IMR-90 (cell line): ENCODE results near the gene PTPRN2. TPM values are rescaled to one million over a fixed set of nuclear protein-coding genes. Genes with fewer than 3 reads are reported as not detected.

Experiments used
- ATAC-seq: fragments of 200-7000 bp; cut with Tn5 transposase; 2 replicates; pipeline ENCODE4 v1.9.1; 2020; ENCODE audit warnings: low read depth, mild to moderate bottlenecking, moderate library complexity
- BruUV-seq: library from RNA; stranded (reverse); fragments of 400-500 nt; replicated peaks from 2 replicates; lab custom pipeline; 2021; lab: Mats Ljungman, UMichigan
- CTCF ChIA-PET: fragments of 300-600 bp; formaldehyde crosslinking; extraction: SDS; loops from one replicate; lab custom pipeline; 2021; ENCODE audit warnings: antibody characterized with exemption; lab: Yijun Ruan, JAX
- POLR2A ChIA-PET: fragments of 300-600 bp; sonication (Branson Sonifier 250); formaldehyde crosslinking; loops from one replicate; lab custom pipeline; 2022; ENCODE audit warnings: antibody characterized with exemption; ENCODE audit not compliant: unreplicated experiment; lab: Charles Lee
- DNase-seq: peaks from one replicate; pipeline ENCODE4 v3.0.0; 2013
- H2AFZ ChIP-seq: replicated peaks from 2 replicates; pipeline ENCODE3; 2013; ENCODE audit warnings: low read length, mild to moderate bottlenecking; ENCODE audit not compliant: poor library complexity
- H2AK5ac ChIP-seq: 2 replicates; pipeline ENCODE4 v1.6.1; 2013; ENCODE audit warnings: low read depth, low read length, inconsistent platforms
- H2AK9ac ChIP-seq: replicated peaks from 2 replicates; pipeline ENCODE3; 2013; ENCODE audit warnings: mild to moderate bottlenecking, low read depth, low read length, moderate library complexity; ENCODE audit not compliant: poor library complexity
- H2BK120ac ChIP-seq: 2 replicates; pipeline ENCODE4 v1.6.1; 2013; ENCODE audit warnings: low read depth, low read length, inconsistent platforms
- H2BK15ac ChIP-seq: 3 replicates; pipeline ENCODE4 v1.6.1; 2013; ENCODE audit warnings: low read depth, low read length, inconsistent platforms
- H2BK20ac ChIP-seq: 2 replicates; pipeline ENCODE4 v1.6.1; 2013; ENCODE audit warnings: low read depth, mild to moderate bottlenecking, inconsistent platforms, low read length, moderate library complexity
- H2BK5ac ChIP-seq: 2 replicates; pipeline ENCODE4 v1.6.1; 2013; ENCODE audit warnings: mild to moderate bottlenecking, low read depth, low read length, inconsistent platforms; ENCODE audit not compliant: poor library complexity, severe bottlenecking
- H3K14ac ChIP-seq: replicated peaks from 2 replicates; pipeline ENCODE4 v1.6.1; 2013; ENCODE audit warnings: low read depth, low read length, inconsistent platforms
- H3K18ac ChIP-seq: 2 replicates; pipeline ENCODE4 v1.6.1; 2013; ENCODE audit warnings: low read depth, low read length, control low read depth
- H3K23ac ChIP-seq: 2 replicates; pipeline ENCODE4 v1.6.1; 2013; ENCODE audit warnings: low read depth, low read length, inconsistent platforms
- H3K27ac ChIP-seq: 2 replicates; pipeline ENCODE4 v1.5.1; 2013; ENCODE audit warnings: mild to moderate bottlenecking, control low read depth, low read length; ENCODE audit not compliant: insufficient read depth
- H3K27me3 ChIP-seq: 2 replicates; pipeline ENCODE4 v1.6.1; 2013; ENCODE audit warnings: low read length; ENCODE audit not compliant: control insufficient read depth, insufficient read depth
- H3K36me3 ChIP-seq: 2 replicates; pipeline ENCODE4 v1.6.1; 2013; ENCODE audit warnings: low read length, mixed read lengths; ENCODE audit not compliant: control insufficient read depth, insufficient read depth
- H3K4ac ChIP-seq: 2 replicates; pipeline ENCODE4 v1.6.1; 2013; ENCODE audit warnings: low read depth, low read length, inconsistent platforms
- H3K4me1 ChIP-seq: 2 replicates; pipeline ENCODE4 v1.6.1; 2013; ENCODE audit warnings: low read length, mixed read lengths; ENCODE audit not compliant: control insufficient read depth, insufficient read depth
- H3K4me2 ChIP-seq: 2 replicates; pipeline ENCODE4 v1.6.1; 2013; ENCODE audit warnings: low read depth, mild to moderate bottlenecking, control low read depth, low read length, moderate library complexity
- H3K4me3 ChIP-seq: 2 replicates; pipeline ENCODE4 v1.5.1; 2013; ENCODE audit warnings: low read depth, mild to moderate bottlenecking, control low read depth, low read length, moderate library complexity; ENCODE audit not compliant: insufficient read depth
- H3K56ac ChIP-seq: 2 replicates; pipeline ENCODE4 v1.6.1; 2013; ENCODE audit warnings: low read length, inconsistent platforms; ENCODE audit not compliant: insufficient read depth; ENCODE audit errors: extremely low read depth
- H3K79me1 ChIP-seq, 2 experiments: 2 replicates each; pipeline ENCODE4 v1.6.1; 2013; ENCODE audit warnings: low read length in 2 of 2, inconsistent platforms in 1 of 2, low read depth in 1 of 2
- H3K9ac ChIP-seq: 2 replicates; pipeline ENCODE4 v1.6.1; 2013; ENCODE audit warnings: low read depth, low read length, control low read depth
- H3K9me1 ChIP-seq: 2 replicates; pipeline ENCODE4 v1.6.1; 2013; ENCODE audit warnings: low read length, inconsistent platforms; ENCODE audit not compliant: insufficient read depth
- H3K9me3 ChIP-seq: 2 replicates; pipeline ENCODE4 v1.6.1; 2013; ENCODE audit warnings: low read length; ENCODE audit not compliant: control insufficient read depth, insufficient read depth
- H4K20me1 ChIP-seq: 2 replicates; pipeline ENCODE4 v1.6.1; 2013; ENCODE audit warnings: low read length, inconsistent platforms; ENCODE audit not compliant: insufficient read depth
- H4K5ac ChIP-seq: 2 replicates; pipeline ENCODE4 v1.6.1; 2013; ENCODE audit warnings: mild to moderate bottlenecking, low read depth, low read length, control low read depth
- H4K8ac ChIP-seq, 2 experiments: 2 replicates each; pipeline ENCODE4 v1.6.1; 2013; ENCODE audit warnings: low read depth in 2 of 2, low read length in 2 of 2, control low read depth in 1 of 2, inconsistent platforms in 1 of 2
- H4K91ac ChIP-seq: 2 replicates; pipeline ENCODE4 v1.6.1; 2013; ENCODE audit warnings: low read depth, low read length, inconsistent platforms; ENCODE audit not compliant: insufficient read depth
- BHLHE40 ChIP-seq: fragments of 150-350 bp; IDR thresholded peaks from 2 replicates; pipeline ENCODE4 v1.6.1; 2016; ENCODE audit warnings: mild to moderate bottlenecking, low read depth, low read length
- CTCF ChIP-seq: conservative IDR thresholded peaks from 2 replicates; pipeline ENCODE4 v1.5.1; 2012; ENCODE audit warnings: mild to moderate bottlenecking, low read depth, low read length, improper control_type of control experiment
- MAZ ChIP-seq: IDR thresholded peaks from 2 replicates; pipeline ENCODE4 v1.6.1; 2012; ENCODE audit warnings: low read depth, mild to moderate bottlenecking, low read length, improper control_type of control experiment, moderate library complexity, borderline replicate concordance
- NFE2L2 ChIP-seq: fragments of 150-350 bp; IDR thresholded peaks from 2 replicates; pipeline ENCODE4 v1.6.1; 2016; ENCODE audit warnings: low read depth, mild to moderate bottlenecking, low read length
- POLR2A ChIP-seq: IDR thresholded peaks from 2 replicates; pipeline ENCODE4 v1.6.1; 2012; ENCODE audit warnings: mild to moderate bottlenecking, low read depth, low read length
- RCOR1 ChIP-seq: IDR thresholded peaks from 2 replicates; pipeline ENCODE4 v1.6.1; 2012; ENCODE audit warnings: mild to moderate bottlenecking, low read length, improper control_type of control experiment; ENCODE audit not compliant: insufficient replicate concordance
- RFX5 ChIP-seq: IDR thresholded peaks from 2 replicates; pipeline ENCODE4 v1.8.0; 2012; ENCODE audit warnings: low read depth, mild to moderate bottlenecking, low read length, moderate library complexity
- SMC3 ChIP-seq: fragments of 150-350 bp; IDR thresholded peaks from 2 replicates; pipeline ENCODE4 v1.6.1; 2016; ENCODE audit warnings: low read depth, mild to moderate bottlenecking, antibody characterized with exemption, low read length, moderate library complexity
- USF2 ChIP-seq: fragments of 150-350 bp; IDR thresholded peaks from 2 replicates; pipeline ENCODE4 v1.6.1; 2017; ENCODE audit warnings: mild to moderate bottlenecking, antibody characterized with exemption, low read length, low read depth
- WGBS, 2 experiments: methylation state at CpG; one replicate each; pipeline versions ENCODE4 v1.1.5 to v1.1.7; 2013; ENCODE audit warnings: missing lambda C conversion rate in 2 of 2; ENCODE audit not compliant: insufficient read length in 1 of 2; ENCODE audit errors: extremely low coverage in 2 of 2; 5-methylcytosine and 5-hydroxymethylcytosine counted together
- dilution Hi-C: fragments of 300-500 bp; cut with HindIII; formaldehyde crosslinking; loops from one replicate; pipeline ENCODE4 v1.14.3; 2018; ENCODE audit warnings: low sequenced_read_pairs; ENCODE audit not compliant: unreplicated experiment
- in situ Hi-C: fragments of 300-500 bp; cut with MboI; formaldehyde crosslinking; loops from 3 replicates; pipeline ENCODE4 v1.14.3; 2019; ENCODE audit warnings: low sequenced_read_pairs, inconsistent platforms, mixed read lengths
- intact Hi-C: fragments of 100-400 bp; cut with micrococcal nuclease; formaldehyde crosslinking; loops from 2 replicates; pipeline ENCODE4 v1.10.0; 2022
- polyA plus RNA-seq, 3 experiments: library from polyadenylated mRNA; depleted of rRNA; stranded (reverse); fragments of >200 nt; gene quantifications; 2 replicates each; pipeline ENCODE4 v1.2.3, GENCODE V29; 2012; ENCODE audit warnings: low replicate concordance in 1 of 3
- total RNA-seq: library from RNA; depleted of rRNA; stranded (reverse); fragments of >200 nt; gene quantifications from 2 replicates; pipeline ENCODE4 v1.2.3, GENCODE V29; 2012

PTPRN2 gene
- total and polyA plus RNA-seq, 2 of the 4 experiments (the other 2 are of a cell fraction): 0.03 TPM; not detected in 1

GRCh38 chr7:158584407-158584806 is 3.2 kb downstream of the PTPRN2 start:
- CTCF ChIA-PET: no interaction called here

More at GRCh38 chr7:158584407-158584806, 3.2 kb downstream of the PTPRN2 start:
- no peaks in the 10 kb centered on the region for H3K79me1 ChIP-seq
- H3K18ac ChIP-seq: no peak overlapping the region
- peaks cover 32% of the 10 kb centered on the region for H3K27me3 ChIP-seq
- H3K4ac ChIP-seq: no peak overlapping the region
- no peak overlapping the region for H4K5ac ChIP-seq
- H2AK5ac ChIP-seq: no peak overlapping the region
- H2BK120ac ChIP-seq: no peak overlapping the region
- no peaks in the 10 kb centered on the region for H4K20me1 ChIP-seq
- H3K56ac ChIP-seq: no peak overlapping the region
- H2AK9ac ChIP-seq: no peak overlapping the region
- H4K91ac ChIP-seq: no peak overlapping the region
- H3K4me1 ChIP-seq: no peaks in the 10 kb centered on the region; the same call in 1 of the 2 replicates
- BruUV-seq: no TSS peak
- DNase-seq (no peak), ATAC-seq (no peak)
- no peak overlapping the region for H3K4me2 ChIP-seq
- POLR2A ChIA-PET: no interaction called here
- no peak overlapping the region for H3K27ac ChIP-seq
- TF ChIP-seq RFX5: no peak
- no peak for TF ChIP-seq BHLHE40
- no peak for TF ChIP-seq RCOR1
- TF ChIP-seq USF2: no peak
- TF ChIP-seq SMC3: no peak
- no peak for TF ChIP-seq POLR2A
- TF ChIP-seq CTCF: no peak
- TF ChIP-seq MAZ: no peak
- no peak for TF ChIP-seq NFE2L2
- 40% methylated on average over 1 of the region's 8 CpGs; no CpG with 5 or more reads in 1 of the 2 experiments for WGBS, 2 experiments
- H3K9me1 ChIP-seq: no peaks in the 10 kb centered on the region
- no peak overlapping the region for H3K23ac ChIP-seq
- in situ Hi-C loops: no loop called here
- dilution Hi-C loops: no loop called here
- intact Hi-C loops: no loop called here
- no peak overlapping the region for H3K14ac ChIP-seq
- H2BK15ac ChIP-seq: no peak overlapping the region
- H2AFZ ChIP-seq: no peak overlapping the region
- H2BK20ac ChIP-seq: no peak overlapping the region
- no peak overlapping the region for H3K9ac ChIP-seq
- no peak overlapping the region for H4K8ac ChIP-seq
- H3K9me3 ChIP-seq: peaks cover 5% of the 10 kb centered on the region
- no peak overlapping the region for H3K4me3 ChIP-seq
- no peaks in the 10 kb centered on the region for H3K36me3 ChIP-seq
- no peak overlapping the region for H2BK5ac ChIP-seq
